GM12878 (cell line): ENCODE results near the gene SPON2.

Source experiments
- EZH2 ChIP-seq: IDR thresholded peaks from 2 replicates; pipeline ENCODE4 v1.6.1; 2012; ENCODE audit warnings: low read depth, mild to moderate bottlenecking, control low read depth, inconsistent platforms, low read length, borderline replicate concordance; ENCODE audit not compliant: control insufficient read depth
- FOXM1 ChIP-seq: IDR thresholded peaks from 2 replicates; pipeline ENCODE4 v1.6.1; 2012; ENCODE audit warnings: low read depth, mild to moderate bottlenecking, inconsistent platforms, low read length, moderate library complexity
- NFIC ChIP-seq: IDR thresholded peaks from 2 replicates; pipeline ENCODE4 v1.6.1; 2012; ENCODE audit warnings: low read depth, mild to moderate bottlenecking, inconsistent platforms, low read length, moderate library complexity
- NFYB ChIP-seq: IDR thresholded peaks from 2 replicates; pipeline ENCODE4 v1.6.1; 2011; ENCODE audit warnings: low read depth, mild to moderate bottlenecking, low read length, improper control_type of control experiment, moderate library complexity; ENCODE audit not compliant: insufficient read depth
- POLR2AphosphoS2 ChIP-seq: IDR thresholded peaks from 2 replicates; pipeline ENCODE4 v1.6.1; 2011; ENCODE audit warnings: low read depth, mild to moderate bottlenecking, low read length, improper control_type of control experiment, moderate library complexity
- POLR2AphosphoS5 ChIP-seq: IDR thresholded peaks from 2 replicates; pipeline ENCODE4 v1.6.1; 2011; ENCODE audit warnings: mild to moderate bottlenecking, low read length, inconsistent platforms
- RCOR1 ChIP-seq: conservative IDR thresholded peaks from 2 replicates; pipeline ENCODE4 v1.6.1; 2012; ENCODE audit warnings: low read depth, low read length, improper control_type of control experiment
- TARDBP ChIP-seq: IDR thresholded peaks from 2 replicates; pipeline ENCODE4 v1.6.1; 2016; ENCODE audit warnings: borderline replicate concordance
- TCF7 ChIP-seq: IDR thresholded peaks from 2 replicates; pipeline ENCODE4 v1.6.1; 2014; ENCODE audit warnings: antibody characterized with exemption, borderline replicate concordance
- ZNF24 ChIP-seq: fragments of 450-650 bp; IDR thresholded peaks from 2 replicates; pipeline ENCODE4 v1.6.1; 2017; ENCODE audit warnings: antibody characterized with exemption, mild to moderate bottlenecking

- TF ChIP-seq RCOR1 (no peak), POLR2AphosphoS2 (no peak), POLR2AphosphoS5 (no peak), ZNF24 (no peak), TARDBP (no peak), NFYB (no peak), TCF7 (no peak), FOXM1 (no peak), EZH2 (no peak), NFIC (no peak)
Measured at GRCh38 chr4:1152290-1152689, 20.1 kb downstream of the SPON2 start.
